MM.1S (cell line): Measurements from ENCODE around the gene XYLT1.

Source experiments
- DNase-seq: peaks from one replicate; pipeline ENCODE4 v3.0.0-alpha.2; 2015
- H2AFZ ChIP-seq: fragments of 300-600 bp; sonication (generic); 2 replicates; pipeline ENCODE4 v1.6.0; 2016; ENCODE audit warnings: antibody characterized with exemption, low read length
- H3F3A ChIP-seq: fragments of 300-600 bp; sonication (generic); 2 replicates; pipeline ENCODE4 v1.6.1; 2016; ENCODE audit warnings: mild to moderate bottlenecking, antibody characterized with exemption, low read length, moderate library complexity, mixed read lengths; ENCODE audit not compliant: insufficient read depth
- H3K27ac ChIP-seq: fragments of 300-600 bp; sonication (generic); 2 replicates; pipeline ENCODE4 v1.5.1; 2016; ENCODE audit warnings: mild to moderate bottlenecking, low read length
- H3K27me3 ChIP-seq: fragments of 300-600 bp; sonication (generic); replicated peaks from 2 replicates; pipeline ENCODE4 v1.6.0; 2016; ENCODE audit warnings: low read length; ENCODE audit not compliant: insufficient read depth
- H3K36me3 ChIP-seq: fragments of 300-600 bp; sonication (generic); replicated peaks from 2 replicates; pipeline ENCODE4 v1.6.1; 2016; ENCODE audit warnings: mild to moderate bottlenecking, low read length, mixed read lengths; ENCODE audit not compliant: insufficient read depth
- H3K4me1 ChIP-seq: fragments of 300-600 bp; sonication (generic); 2 replicates; pipeline ENCODE4 v1.6.1; 2016; ENCODE audit warnings: low read length, mixed read lengths
- H3K4me2 ChIP-seq: fragments of 300-600 bp; sonication (generic); 2 replicates; pipeline ENCODE4 v1.6.0; 2016; ENCODE audit warnings: low read depth, low read length
- H3K4me3 ChIP-seq: fragments of 300-600 bp; sonication (generic); 2 replicates; pipeline ENCODE4 v1.5.1; 2016; ENCODE audit warnings: low read length, mixed read lengths
- H3K79me2 ChIP-seq: fragments of 300-600 bp; sonication (generic); 2 replicates; pipeline ENCODE4 v1.6.1; 2016; ENCODE audit warnings: mixed run types, low read length, mixed read lengths
- H3K9ac ChIP-seq: fragments of 300-600 bp; sonication (generic); 2 replicates; pipeline ENCODE4 v1.6.1; 2016; ENCODE audit warnings: low read length, mixed read lengths
- H3K9me2 ChIP-seq: fragments of 300-600 bp; sonication (generic); replicated peaks from 2 replicates; pipeline ENCODE4 v1.6.1; 2016; ENCODE audit warnings: mild to moderate bottlenecking, low read length, mixed read lengths; ENCODE audit not compliant: insufficient read depth
- H3K9me3 ChIP-seq: fragments of 300-600 bp; sonication (generic); replicated peaks from 2 replicates; pipeline ENCODE4 v1.6.1; 2016; ENCODE audit warnings: mild to moderate bottlenecking, low read length, mixed read lengths; ENCODE audit not compliant: insufficient read depth
- H4K20me1 ChIP-seq: fragments of 300-600 bp; sonication (generic); 2 replicates; pipeline ENCODE4 v1.6.1; 2016; ENCODE audit warnings: mild to moderate bottlenecking, low read length, moderate library complexity, mixed read lengths; ENCODE audit not compliant: insufficient read depth
- EZH2 ChIP-seq: fragments of 300-600 bp; sonication (generic); optimal IDR thresholded peaks from 2 replicates; pipeline ENCODE3; 2017; ENCODE audit warnings: low read depth, mild to moderate bottlenecking, antibody characterized with exemption, low read length, mixed read lengths
- EZH2phosphoT487 ChIP-seq: fragments of 300-600 bp; sonication (generic); IDR thresholded peaks from 2 replicates; pipeline ENCODE4 v1.6.1; 2018; ENCODE audit warnings: antibody characterized with exemption, low read length
- TF ChIP-seq, protein P1 (sequence below): fragments of 300-600 bp; sonication (generic); IDR thresholded peaks from 2 replicates; pipeline ENCODE4 v1.5.1; 2016; ENCODE audit warnings: antibody characterized with exemption, low read length, mixed read lengths

Gene XYLT1

DNA sequence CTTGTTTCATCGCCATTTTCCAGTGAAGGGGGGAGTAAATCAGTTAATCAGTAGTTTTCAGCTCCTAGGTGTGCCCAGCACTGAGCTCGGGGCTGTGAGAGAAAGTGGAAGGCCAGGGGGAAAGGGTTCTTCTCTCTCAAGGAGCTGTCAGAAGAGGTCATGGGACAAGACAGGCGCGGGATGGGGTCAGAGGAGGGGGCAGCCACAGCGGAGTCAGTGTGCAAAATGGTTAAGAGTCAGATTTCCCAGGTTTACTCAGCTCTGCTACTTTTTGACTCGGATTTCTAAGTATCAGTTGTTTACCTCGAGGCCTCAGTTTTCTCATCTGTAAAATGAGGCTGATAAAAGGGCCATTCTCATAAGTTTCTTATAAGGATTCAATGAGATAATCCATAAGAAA, 4.3 kb upstream of the XYLT1 start:
- Histone ChIP-seq H3K9me3 (no peaks in the 10 kb centered on the region), H4K20me1 (no peaks in the 10 kb centered on the region), H3K4me2 (no peak overlapping the region), H3F3A (peaks cover 15% of the 10 kb centered on the region), H3K27ac (no peak overlapping the region), H3K27me3 (no peaks in the 10 kb centered on the region), H3K4me1 (peaks cover 13% of the 10 kb centered on the region), H3K36me3 (no peaks in the 10 kb centered on the region), H3K9me2 (no peaks in the 10 kb centered on the region), H3K9ac (no peak overlapping the region), H3K4me3 (no peak overlapping the region), H2AFZ (no peak overlapping the region), H3K79me2 (peaks cover 2% of the 10 kb centered on the region)
- DNase-seq: no peak
- TF ChIP-seq, protein P1, sequence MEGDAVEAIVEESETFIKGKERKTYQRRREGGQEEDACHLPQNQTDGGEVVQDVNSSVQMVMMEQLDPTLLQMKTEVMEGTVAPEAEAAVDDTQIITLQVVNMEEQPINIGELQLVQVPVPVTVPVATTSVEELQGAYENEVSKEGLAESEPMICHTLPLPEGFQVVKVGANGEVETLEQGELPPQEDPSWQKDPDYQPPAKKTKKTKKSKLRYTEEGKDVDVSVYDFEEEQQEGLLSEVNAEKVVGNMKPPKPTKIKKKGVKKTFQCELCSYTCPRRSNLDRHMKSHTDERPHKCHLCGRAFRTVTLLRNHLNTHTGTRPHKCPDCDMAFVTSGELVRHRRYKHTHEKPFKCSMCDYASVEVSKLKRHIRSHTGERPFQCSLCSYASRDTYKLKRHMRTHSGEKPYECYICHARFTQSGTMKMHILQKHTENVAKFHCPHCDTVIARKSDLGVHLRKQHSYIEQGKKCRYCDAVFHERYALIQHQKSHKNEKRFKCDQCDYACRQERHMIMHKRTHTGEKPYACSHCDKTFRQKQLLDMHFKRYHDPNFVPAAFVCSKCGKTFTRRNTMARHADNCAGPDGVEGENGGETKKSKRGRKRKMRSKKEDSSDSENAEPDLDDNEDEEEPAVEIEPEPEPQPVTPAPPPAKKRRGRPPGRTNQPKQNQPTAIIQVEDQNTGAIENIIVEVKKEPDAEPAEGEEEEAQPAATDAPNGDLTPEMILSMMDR: no peak
- TF ChIP-seq EZH2 (no peak), EZH2phosphoT487 (no peak)

DNA sequence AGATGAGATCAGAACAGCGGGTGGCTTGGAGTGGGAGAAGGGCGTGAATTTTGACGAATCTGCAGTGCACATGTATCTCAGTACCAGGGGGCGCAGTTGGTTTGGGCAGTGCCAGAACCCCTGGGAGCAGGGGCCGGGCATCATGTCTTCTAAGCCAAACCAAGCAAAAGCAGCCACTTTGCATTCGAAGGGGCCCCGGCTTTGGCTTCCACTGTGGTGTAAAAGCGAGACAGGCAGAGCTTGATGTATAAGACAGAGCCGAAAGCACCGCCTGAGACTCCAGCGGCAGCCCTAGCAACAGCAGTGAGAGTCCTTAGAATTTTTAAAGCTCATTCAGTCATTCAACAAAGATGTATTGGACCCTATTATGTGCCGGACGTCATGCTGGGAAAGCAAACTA, 3.8 kb upstream of the XYLT1 start:
- Histone ChIP-seq H2AFZ (no peak overlapping the region), H3K27ac (no peak overlapping the region), H3K9me3 (no peaks in the 10 kb centered on the region), H3K4me1 (peaks cover 13% of the 10 kb centered on the region), H3K9ac (no peak overlapping the region), H3K9me2 (no peaks in the 10 kb centered on the region), H4K20me1 (no peaks in the 10 kb centered on the region), H3K79me2 (peaks cover 7% of the 10 kb centered on the region), H3K36me3 (no peaks in the 10 kb centered on the region), H3F3A (peaks cover 15% of the 10 kb centered on the region), H3K4me2 (no peak overlapping the region), H3K4me3 (no peak overlapping the region), H3K27me3 (no peaks in the 10 kb centered on the region)
- TF ChIP-seq, protein P1: no peak
- TF ChIP-seq EZH2 (no peak), EZH2phosphoT487 (no peak)
- DNase-seq: no peak

DNA sequence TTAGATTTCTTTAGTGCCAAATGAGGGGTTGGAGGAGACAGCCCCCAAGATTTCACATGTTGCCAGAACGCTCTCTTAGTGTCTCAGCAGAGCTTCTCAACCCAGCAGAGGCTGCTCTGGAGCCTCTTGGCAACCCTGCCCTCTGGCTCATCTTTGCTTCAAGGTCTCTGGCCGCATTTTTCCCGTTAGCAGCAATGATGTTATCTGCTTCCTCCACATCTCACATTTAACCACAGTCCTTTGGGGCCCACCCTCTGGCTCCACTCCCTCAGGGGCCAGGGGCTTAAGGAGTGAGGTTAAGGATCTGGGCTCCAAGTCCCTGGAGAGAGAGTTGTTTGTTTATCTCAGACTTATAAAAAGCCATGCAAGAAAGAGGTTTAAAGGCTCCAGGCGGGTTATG, 3.3 kb upstream of the XYLT1 start:
- Histone ChIP-seq H3K9me3 (no peaks in the 10 kb centered on the region), H3K4me1 (peaks cover 13% of the 10 kb centered on the region), H3K4me3 (no peak overlapping the region), H3K36me3 (no peaks in the 10 kb centered on the region), H3F3A (peaks cover 18% of the 10 kb centered on the region), H3K79me2 (peaks cover 13% of the 10 kb centered on the region), H4K20me1 (no peaks in the 10 kb centered on the region), H3K4me2 (no peak overlapping the region), H2AFZ (no peak overlapping the region), H3K9me2 (no peaks in the 10 kb centered on the region), H3K27ac (no peak overlapping the region), H3K9ac (no peak overlapping the region), H3K27me3 (no peaks in the 10 kb centered on the region)
- no peak for DNase-seq
- TF ChIP-seq EZH2 (no peak), EZH2phosphoT487 (no peak)
- TF ChIP-seq, protein P1: no peak
